HepG2 (cell line): ENCODE measurements around the gene STAC. TPM values are rescaled to one million over a fixed set of nuclear protein-coding genes. Genes with fewer than 3 reads are reported as not detected.

Source experiments
- ATAC-seq: fragments of 200-7000 bp; cut with Tn5 transposase; 3 replicates; pipeline ENCODE4 v1.9.1; 2020; ENCODE audit warnings: mild to moderate bottlenecking, moderate library complexity
- BruUV-seq: library from RNA; stranded (reverse); fragments of 400-500 nt; replicated peaks from 2 replicates; lab custom pipeline; 2021; lab: Mats Ljungman, UMichigan
- CTCF ChIA-PET: fragments of 300-600 bp; formaldehyde crosslinking; extraction: SDS; loops from one replicate; lab custom pipeline; 2021; ENCODE audit warnings: low total read pairs, inconsistent platforms, low intra/inter-chr PET ratio; lab: Yijun Ruan, JAX
- POLR2A ChIA-PET: fragments of 350-600 bp; sonication (Branson Sonifier 250); formaldehyde crosslinking; loops from one replicate; lab custom pipeline; 2020; ENCODE audit warnings: antibody characterized with exemption, inconsistent platforms; lab: Yijun Ruan, JAX
- DNase-seq: peaks from one replicate; pipeline ENCODE4 v3.0.0-alpha.2; 2015; ENCODE audit warnings: low spot score
- FAIRE-seq: peaks from 3 replicates; lab custom pipeline; 2011; peaks lifted over from hg19 to GRCh38; lab: Jason Lieb, UNC
- H2AFZ ChIP-seq: one replicate; pipeline ENCODE4 v1.6.1; 2011; ENCODE audit warnings: low read length, inconsistent platforms
- H3K27ac ChIP-seq: fragments of 300-600 bp; 3 replicates; pipeline ENCODE4 v1.8.0; 2011; ENCODE audit warnings: mixed run types, mild to moderate bottlenecking, mixed read lengths, low read length, inconsistent platforms; ENCODE audit not compliant: insufficient read depth; ENCODE audit errors: extremely low read length
- H3K27me3 ChIP-seq, 2 experiments: fragments of 200-600 bp in 1 of 2; 2 replicates in 1 of 2; 3 replicates in 1 of 2; pipeline versions ENCODE4 v1.6.0 to v1.8.0; 2011; ENCODE audit warnings: low read length in 2 of 2, mild to moderate bottlenecking in 2 of 2, moderate library complexity in 2 of 2, inconsistent platforms in 1 of 2; ENCODE audit not compliant: insufficient read depth in 2 of 2, control insufficient read depth in 1 of 2
- H3K36me3 ChIP-seq, 2 experiments: fragments of 200-600 bp in 1 of 2; replicated peaks in 1 of 2; 2 replicates in 1 of 2; 3 replicates in 1 of 2; pipeline versions ENCODE4 v1.5.1 to v1.8.0; 2011; ENCODE audit warnings: low read length in 2 of 2, inconsistent platforms in 1 of 2; ENCODE audit not compliant: insufficient read depth in 2 of 2, control insufficient read depth in 1 of 2
- H3K4me1 ChIP-seq: 2 replicates; pipeline ENCODE4 v1.5.1; 2012; ENCODE audit warnings: low read length, inconsistent platforms; ENCODE audit not compliant: insufficient read depth
- H3K4me2 ChIP-seq: 2 replicates; pipeline ENCODE4 v1.6.0; 2011; ENCODE audit warnings: low read depth, low read length, inconsistent platforms
- H3K4me3 ChIP-seq, 3 experiments: fragments of 200-600 bp in 1 of 3; sonication (generic), shearing (Covaris generic) in 1 of 3; replicated peaks in 1 of 3; 2 replicates each; pipeline ENCODE4 v1.5.1; 2011 to 2016; ENCODE audit warnings: low read length in 3 of 3, inconsistent platforms in 2 of 3, low read depth in 2 of 3, mild to moderate bottlenecking in 2 of 3, control low read depth in 1 of 3, mixed read lengths in 1 of 3; ENCODE audit not compliant: insufficient read depth in 1 of 3
- H3K79me2 ChIP-seq: one replicate; pipeline ENCODE4 v1.6.1; 2011; ENCODE audit warnings: low read length, inconsistent platforms; ENCODE audit not compliant: insufficient read depth
- H3K9ac ChIP-seq: 2 replicates; pipeline ENCODE4 v1.6.0; 2011; ENCODE audit warnings: mild to moderate bottlenecking, low read depth, low read length, inconsistent platforms; ENCODE audit not compliant: insufficient read depth
- H3K9me3 ChIP-seq: 2 replicates; pipeline ENCODE4 v1.5.1; 2012; ENCODE audit warnings: mild to moderate bottlenecking, low read length
- H4K20me1 ChIP-seq: 2 replicates; pipeline ENCODE4 v1.6.0; 2011; ENCODE audit warnings: inconsistent platforms, mild to moderate bottlenecking, low read length, moderate library complexity; ENCODE audit not compliant: insufficient read depth
- BRCA1 ChIP-seq: sonication (generic); formaldehyde crosslinking; IDR thresholded peaks from 2 replicates; pipeline ENCODE4 v1.4.0; 2020; ENCODE audit warnings: missing genetic modification reagents
- CCDC6 ChIP-seq: sonication (generic); formaldehyde crosslinking; IDR thresholded peaks from 2 replicates; pipeline ENCODE4 v1.8.1; 2022; ENCODE audit warnings: mild to moderate bottlenecking, missing genetic modification reagents, moderate library complexity
- CENPX ChIP-seq: sonication (generic); formaldehyde crosslinking; IDR thresholded peaks from 2 replicates; pipeline ENCODE4 v1.9.0; 2021; ENCODE audit warnings: mild to moderate bottlenecking, missing genetic modification reagents, moderate library complexity
- ELF1 ChIP-seq: sonication (generic); formaldehyde crosslinking; IDR thresholded peaks from 2 replicates; pipeline ENCODE4 v1.4.0; 2020; ENCODE audit warnings: missing genetic modification reagents
- GPN1 ChIP-seq: sonication (generic); formaldehyde crosslinking; IDR thresholded peaks from 2 replicates; pipeline ENCODE4 v1.5.1; 2020; ENCODE audit warnings: missing genetic modification reagents, borderline replicate concordance
- HDAC2 ChIP-seq: sonication (generic); formaldehyde crosslinking; IDR thresholded peaks from 2 replicates; pipeline ENCODE4 v1.4.0; 2020; ENCODE audit warnings: missing genetic modification reagents
- HNF4G ChIP-seq, 2 experiments: sonication (generic) in 1 of 2; formaldehyde crosslinking in 1 of 2; IDR thresholded peaks; 2 replicates each; pipeline versions ENCODE4 v1.4.0 to v1.6.1; 2011 to 2020; ENCODE audit warnings: borderline replicate concordance in 2 of 2, low read depth in 2 of 2, mild to moderate bottlenecking in 2 of 2, low read length in 1 of 2, missing genetic modification reagents in 1 of 2, moderate library complexity in 1 of 2
- HOXA9 ChIP-seq: sonication (generic); formaldehyde crosslinking; IDR thresholded peaks from 2 replicates; pipeline ENCODE4 v1.8.1; 2022; ENCODE audit warnings: missing genetic modification reagents, mild to moderate bottlenecking, moderate library complexity, borderline replicate concordance
- PITX1 ChIP-seq: sonication (generic); formaldehyde crosslinking; IDR thresholded peaks from 2 replicates; pipeline ENCODE4 v1.5.1; 2020; ENCODE audit warnings: mild to moderate bottlenecking, missing genetic modification reagents
- RBM22 ChIP-seq: fragments of 200-400 bp; formaldehyde crosslinking; optimal IDR thresholded peaks from 2 replicates; pipeline ENCODE3; 2017; ENCODE audit warnings: mild to moderate bottlenecking, low read length, moderate library complexity
- RFXANK ChIP-seq: IDR thresholded peaks from 2 replicates; pipeline ENCODE4 v1.6.1; 2016
- RNF2 ChIP-seq: fragments of 450-650 bp; conservative IDR thresholded peaks from 2 replicates; pipeline ENCODE4 v1.6.1; 2016; ENCODE audit warnings: low read depth
- SATB2 ChIP-seq: sonication (generic); formaldehyde crosslinking; IDR thresholded peaks from 2 replicates; pipeline ENCODE4 v1.5.0; 2020; ENCODE audit warnings: missing genetic modification reagents
- SIN3A ChIP-seq: IDR thresholded peaks from 2 replicates; pipeline ENCODE4 v1.6.1; 2011; ENCODE audit warnings: low read depth, mild to moderate bottlenecking, control low read depth, low read length, borderline replicate concordance
- SNAPC2 ChIP-seq: sonication (generic); formaldehyde crosslinking; IDR thresholded peaks from 2 replicates; pipeline ENCODE4 v1.8.1; 2022; ENCODE audit warnings: mild to moderate bottlenecking, missing genetic modification reagents
- SPEN ChIP-seq: sonication (generic); formaldehyde crosslinking; IDR thresholded peaks from 2 replicates; pipeline ENCODE4 v1.5.1; 2020; ENCODE audit warnings: low read depth, mild to moderate bottlenecking, missing genetic modification reagents
- ZNF558 ChIP-seq: sonication (generic); formaldehyde crosslinking; IDR thresholded peaks from 2 replicates; pipeline ENCODE4 v1.9.0; 2022; ENCODE audit warnings: mild to moderate bottlenecking, missing genetic modification reagents, borderline replicate concordance
- ZNF776 ChIP-seq: sonication (generic); formaldehyde crosslinking; IDR thresholded peaks from 2 replicates; pipeline ENCODE4 v1.4.0; 2020; ENCODE audit warnings: mild to moderate bottlenecking, missing genetic modification reagents
- WGBS: methylation state at CpG from one replicate; pipeline ENCODE4 v1.1.6; 2017; ENCODE audit warnings: low lambda C conversion rate; 5-methylcytosine and 5-hydroxymethylcytosine counted together
- in situ Hi-C: cut with HindIII; loops from 2 replicates; pipeline ENCODE4 v1.10.0; 2017; ENCODE audit warnings: low pct_unique_long_range_greater_than_20kb; ENCODE audit not compliant: extremely low pct_ligation_motif_present
- intact Hi-C: fragments of 100-400 bp; cut with micrococcal nuclease; formaldehyde crosslinking; loops from one replicate; pipeline ENCODE4 v1.10.0; 2022; ENCODE audit not compliant: unreplicated experiment
- polyA plus RNA-seq, 8 experiments: library from polyadenylated mRNA; depleted of rRNA in 3 of 8; stranded (reverse) in 7 of 8; unstranded in 1 of 8; fragments of >200 nt; fragmentation: Illumina TruSeq in 4 of 8; extraction: Trizol in 4 of 8; gene quantifications; 2 replicates each; pipeline versions ENCODE4 v1.2.1 to v1.2.3, GENCODE V29; 2011 to 2016; ENCODE audit warnings: low read depth in 4 of 8, missing spikeins in 1 of 8, mixed read lengths in 1 of 8; ENCODE audit not compliant: insufficient read depth in 1 of 8
- total RNA-seq, 5 experiments: library from RNA; depleted of rRNA; stranded (reverse); fragments of >200 nt; fragmentation: Illumina TruSeq; extraction: Trizol; gene quantifications; 2 replicates each; pipeline ENCODE4 v1.2.3, GENCODE V29; 2016; ENCODE audit warnings: low read depth in 1 of 5

Gene STAC
- total and polyA plus RNA-seq, 2 of the 13 experiments (the other 11 are each of a cell fraction or from before 2014, with no cell fraction given) = not detected

DNA sequence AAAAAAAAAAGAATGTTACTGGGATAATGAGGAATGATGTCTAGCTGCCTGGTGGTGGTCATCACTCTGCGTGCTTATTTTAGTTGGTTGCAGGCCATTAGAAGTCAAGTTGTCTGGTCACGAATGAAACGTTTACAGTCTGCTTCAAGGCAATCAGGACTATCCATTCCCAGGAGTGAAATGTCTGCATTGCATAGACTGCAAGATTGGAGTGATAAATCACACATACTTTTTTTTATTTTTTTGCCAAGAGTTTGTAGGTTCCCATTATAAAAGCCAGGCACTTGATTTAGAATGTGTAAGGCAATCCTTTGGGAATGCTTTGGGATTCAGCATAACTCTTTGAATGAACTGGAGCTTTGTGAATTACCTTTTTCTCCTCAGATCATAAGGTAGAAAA is 132.3 kb downstream of the STAC start (continued):
- TF ChIP-seq ZNF558 (CRISPR knock-in tag) (no peak), RNF2 (no peak), ZNF776 (CRISPR knock-in tag) (no peak), HOXA9 (no peak), BRCA1 (CRISPR knock-in tag) (no peak), PITX1 (CRISPR knock-in tag) (no peak), SATB2 (no peak), HDAC2 (no peak), CENPX (no peak), RBM22 (no peak)

GRCh38 chr3:36514171-36514570 is 133.9 kb downstream of the STAC start:
- Histone ChIP-seq H3K4me3 (no peak overlapping the region), H3K36me3 (no peaks in the 10 kb centered on the region), H3K27ac (no peak overlapping the region), H3K79me2 (no peaks in the 10 kb centered on the region), H3K9ac (no peak overlapping the region), H3K27me3 (no peaks in the 10 kb centered on the region), H4K20me1 (no peaks in the 10 kb centered on the region), H3K4me2 (no peak overlapping the region), H2AFZ (no peak overlapping the region), H3K9me3 (no peaks in the 10 kb centered on the region), H3K4me1 (no peaks in the 10 kb centered on the region)
- in situ Hi-C loops = no loop called here
- FAIRE-seq = no peak
- no peak for DNase-seq
- TF ChIP-seq BRCA1 (CRISPR knock-in tag) = no peak
- TF ChIP-seq SNAPC2 = no peak
- TF ChIP-seq SPEN = no peak
- no peak for TF ChIP-seq HNF4G (IDR thresholded peaks at IDR 0.05; ENCODE audit: borderline replicate concordance, low read depth, low read length)
- no peak for TF ChIP-seq HNF4G (CRISPR knock-in tag; IDR thresholded peaks at IDR 0.05; ENCODE audit: borderline replicate concordance, low read depth)
- no peak for TF ChIP-seq CCDC6
- no peak for TF ChIP-seq GPN1 (CRISPR knock-in tag)
- no peak for TF ChIP-seq RFXANK (CRISPR knock-in tag)
- no peak for TF ChIP-seq SIN3A
- no peak for TF ChIP-seq ELF1 (CRISPR knock-in tag)
- no TSS peak for BruUV-seq
- WGBS = 41% methylated on average over 1 of the region's 1 CpG
- no peak for ATAC-seq
- POLR2A ChIA-PET = no interaction called here
- CTCF ChIA-PET = no interaction called here
- intact Hi-C loops = no loop called here
